Astrocyte of the spinal cord (primary cell): ENCODE data around the gene LRP5.
"Not testable (repeated sequence)": the region's sequence is repeated elsewhere in the genome, so short reads cannot be mapped to it uniquely, and the experiment has no call there.

Experiments
- DNase-seq: peaks from one replicate; pipeline ENCODE4 v3.0.0; 2011; ENCODE audit warnings: low read depth, low spot score
- H3K4me3 ChIP-seq: 2 replicates; pipeline ENCODE4 v1.5.1; 2011; ENCODE audit warnings: low read depth, mild to moderate bottlenecking, low read length, moderate library complexity
- in situ Hi-C: cut with HindIII; loops from 2 replicates; pipeline ENCODE4 v1.10.0; 2017; ENCODE audit warnings: low sequenced_read_pairs
- TF ChIP-seq, protein P1 (sequence below): IDR thresholded peaks from 2 replicates; pipeline ENCODE4 v1.5.1; 2012; ENCODE audit warnings: low read depth, mild to moderate bottlenecking, low read length, inconsistent platforms

Gene LRP5

GRCh38 chr11:68441466-68442230, 129.3 kb downstream of the LRP5 start:
- TF ChIP-seq, protein P1, sequence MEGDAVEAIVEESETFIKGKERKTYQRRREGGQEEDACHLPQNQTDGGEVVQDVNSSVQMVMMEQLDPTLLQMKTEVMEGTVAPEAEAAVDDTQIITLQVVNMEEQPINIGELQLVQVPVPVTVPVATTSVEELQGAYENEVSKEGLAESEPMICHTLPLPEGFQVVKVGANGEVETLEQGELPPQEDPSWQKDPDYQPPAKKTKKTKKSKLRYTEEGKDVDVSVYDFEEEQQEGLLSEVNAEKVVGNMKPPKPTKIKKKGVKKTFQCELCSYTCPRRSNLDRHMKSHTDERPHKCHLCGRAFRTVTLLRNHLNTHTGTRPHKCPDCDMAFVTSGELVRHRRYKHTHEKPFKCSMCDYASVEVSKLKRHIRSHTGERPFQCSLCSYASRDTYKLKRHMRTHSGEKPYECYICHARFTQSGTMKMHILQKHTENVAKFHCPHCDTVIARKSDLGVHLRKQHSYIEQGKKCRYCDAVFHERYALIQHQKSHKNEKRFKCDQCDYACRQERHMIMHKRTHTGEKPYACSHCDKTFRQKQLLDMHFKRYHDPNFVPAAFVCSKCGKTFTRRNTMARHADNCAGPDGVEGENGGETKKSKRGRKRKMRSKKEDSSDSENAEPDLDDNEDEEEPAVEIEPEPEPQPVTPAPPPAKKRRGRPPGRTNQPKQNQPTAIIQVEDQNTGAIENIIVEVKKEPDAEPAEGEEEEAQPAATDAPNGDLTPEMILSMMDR = no peak
- peak; percentile 76 for DNase-seq
- no peak overlapping the region for H3K4me3 ChIP-seq
- in situ Hi-C loops = no loop called here

- in situ Hi-C loops = no loop called here
- TF ChIP-seq, protein P1 = no peak
These were observed 130.0 kb downstream of the LRP5 start for GRCh38 chr11:68442433-68442832.

DNA sequence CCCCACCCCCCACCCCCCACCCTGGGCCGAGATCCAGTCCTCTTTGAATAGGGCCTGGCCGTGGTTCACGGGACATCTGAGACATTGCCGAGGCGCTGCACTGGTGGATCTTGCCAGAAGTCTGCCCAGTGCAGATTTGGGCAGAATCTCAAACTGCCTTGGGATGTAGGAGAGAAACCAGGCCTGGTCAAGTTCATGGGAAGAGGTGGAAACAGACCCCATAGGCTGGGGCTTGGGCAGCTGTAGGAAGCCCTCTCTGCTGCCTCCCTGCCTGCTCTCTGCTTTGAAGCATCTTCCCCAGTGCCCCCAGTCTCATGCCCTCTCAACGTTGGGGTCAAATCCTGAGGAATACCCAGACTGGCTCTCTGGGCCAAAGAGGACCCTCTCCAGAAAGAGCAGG, 132.2 kb downstream of the LRP5 start:
- TF ChIP-seq, protein P1 = no peak
- no peak overlapping the region for H3K4me3 ChIP-seq
- DNase-seq = no peak
- in situ Hi-C loops = no loop called here

More at GRCh38 chr11:68442433-68442832, 130.0 kb downstream of the LRP5 start:
- no peak overlapping the region for H3K4me3 ChIP-seq
- no peak for DNase-seq

GRCh38 chr11:68445531-68446035, 133.2 kb downstream of the LRP5 start:
- no peak for DNase-seq
- in situ Hi-C loops = no loop called here
- H3K4me3 ChIP-seq = no peak overlapping the region
- TF ChIP-seq, protein P1 = no peak

DNA sequence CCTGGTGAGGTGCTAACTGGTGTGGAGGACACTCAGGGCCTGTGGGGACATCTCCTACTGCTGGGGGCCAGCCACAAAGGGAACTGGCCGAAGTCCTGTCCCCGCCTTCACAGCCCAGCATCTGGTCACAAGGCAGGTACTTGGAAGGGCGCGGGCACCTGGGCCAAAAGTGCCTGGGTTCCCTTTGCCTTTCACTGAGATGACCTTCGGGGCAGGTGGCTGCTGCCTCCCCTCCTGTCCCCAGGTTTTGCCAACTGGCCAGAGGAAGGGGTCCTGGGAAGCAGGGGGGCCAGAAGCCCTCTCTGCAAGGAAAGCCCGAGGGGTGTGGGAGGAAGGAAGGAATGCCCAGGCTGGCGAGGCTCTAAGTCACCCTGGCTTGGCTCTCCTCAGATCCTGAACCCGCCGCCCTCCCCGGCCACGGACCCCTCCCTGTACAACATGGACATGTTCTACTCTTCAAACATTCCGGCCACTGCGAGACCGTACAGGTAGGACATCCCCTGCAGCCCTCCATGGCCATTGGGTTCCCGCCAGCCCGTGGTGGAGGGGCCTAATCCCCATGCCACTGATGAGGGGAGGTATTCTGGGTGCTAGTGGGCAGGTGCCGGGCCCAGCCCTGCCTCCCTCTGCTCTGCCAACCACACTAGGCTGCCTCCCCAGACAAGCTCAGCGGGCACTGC, 133.8 kb downstream of the LRP5 start:
- no peak for DNase-seq
- no peak overlapping the region for H3K4me3 ChIP-seq
- TF ChIP-seq, protein P1 = no peak
- in situ Hi-C loops = no loop called here

DNA sequence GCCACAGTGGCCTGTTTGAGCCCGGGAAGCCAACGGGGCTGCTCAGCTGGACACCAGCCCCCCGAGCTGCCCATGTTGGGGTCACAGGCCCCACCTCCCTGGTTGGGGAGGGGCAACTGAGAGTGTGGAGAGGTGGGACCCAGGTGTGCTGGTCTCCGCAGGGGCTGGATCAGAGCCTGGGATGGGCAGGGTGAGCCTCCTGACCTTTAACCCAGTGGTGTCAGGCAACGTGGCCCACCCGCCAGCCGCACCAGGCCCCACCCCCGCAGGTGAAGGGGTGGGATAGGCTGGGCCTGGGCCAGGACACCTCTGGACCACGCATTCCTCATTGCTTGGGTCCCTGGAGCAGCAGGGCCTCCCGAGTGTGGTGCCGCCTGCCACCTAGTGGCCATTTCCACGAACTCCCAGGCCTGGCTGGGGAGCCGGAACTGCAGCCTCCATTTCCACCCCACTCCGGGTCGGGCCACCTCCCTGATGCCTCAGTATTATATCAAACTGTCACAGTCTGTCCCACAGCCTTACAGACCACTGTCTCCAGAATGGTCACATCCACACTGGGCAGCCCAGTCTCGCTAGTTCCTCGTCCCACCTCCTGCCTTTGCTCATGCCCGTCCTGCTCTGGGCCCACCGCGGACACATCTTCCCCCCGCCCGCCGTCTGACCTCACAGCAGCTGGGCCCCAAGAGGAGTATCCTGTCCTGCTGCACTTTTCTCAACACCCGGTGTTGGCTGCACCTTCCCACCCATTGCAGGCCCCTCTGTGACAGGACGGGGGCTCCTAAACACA, 134.8 kb downstream of the LRP5 start:
- TF ChIP-seq, protein P1 = peak; percentile 91
- H3K4me3 ChIP-seq = no peak overlapping the region
- DNase-seq = peak; percentile 58
- in situ Hi-C loops = no loop called here

GRCh38 chr11:68447914-68448313, 135.5 kb downstream of the LRP5 start:
- in situ Hi-C loops, DNase-seq, H3K4me3 ChIP-seq: not testable (repeated sequence)
